HG02981 (cell line): Measurements from ENCODE around the gene OR51M1.
"Not testable (repeated sequence)": the region's sequence is repeated elsewhere in the genome, so short reads cannot be mapped to it uniquely, and the experiment has no call there.

Source experiments
- ATAC-seq: cut with Tn5 transposase; IDR thresholded peaks from one replicate; pipeline ENCODE4 v1.9.1; 2021; ENCODE audit warnings: mild to moderate bottlenecking, moderate library complexity; ENCODE audit not compliant: unreplicated experiment

Gene OR51M1

DNA sequence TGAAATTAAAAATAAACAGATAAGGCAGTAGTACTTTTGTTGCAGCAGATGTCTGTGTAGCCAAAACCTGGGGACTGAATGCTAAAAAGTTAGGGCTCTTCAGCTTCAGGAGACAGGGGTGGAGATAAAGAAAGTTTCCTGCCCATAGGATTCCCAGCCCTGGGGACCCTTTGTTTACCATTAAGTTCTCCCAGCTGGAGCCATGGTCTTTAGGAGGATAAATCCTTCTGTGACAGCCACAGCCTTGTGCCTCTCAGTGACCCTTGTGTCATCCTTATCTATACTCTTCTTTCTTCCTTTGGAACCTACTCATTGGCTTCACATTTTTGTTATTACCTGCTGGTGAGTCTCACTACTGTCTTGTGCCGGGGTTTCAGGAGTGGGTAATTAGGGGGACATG is at the start of gene OR51M1:
Gene OR51M1, plus strand, starts transcription at position 237 of the 400 bp plus-strand sequence. CDS start 5,587 bp downstream, outside the sequence.
- ATAC-seq, result no peak

DNA sequence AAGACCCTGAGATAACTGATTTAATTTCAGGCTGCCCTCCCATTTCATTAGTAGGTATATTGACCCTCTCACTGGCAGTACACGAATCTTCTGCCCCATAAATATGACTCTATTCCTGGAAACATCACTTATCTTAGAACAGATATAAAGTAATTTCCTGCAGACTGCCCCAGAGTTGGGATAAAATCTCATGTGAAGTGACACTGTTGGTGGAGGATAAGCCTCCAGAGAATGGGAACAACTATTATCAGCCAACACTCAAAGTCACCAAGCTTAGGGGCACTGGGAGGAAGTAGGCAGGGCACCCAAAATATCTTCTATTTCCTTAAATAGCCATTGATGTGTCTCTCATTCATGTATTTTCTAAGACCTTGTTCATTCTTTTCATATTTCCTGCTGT is 48.4 kb upstream of the OR51M1 start:
- no peak for ATAC-seq

- no peak for ATAC-seq
Measured at GRCh38 chr11:5336331-5336730, 47.3 kb upstream of the OR51M1 start.

GRCh38 chr11:5337253-5337652 is 46.4 kb upstream of the OR51M1 start:
- ATAC-seq, result not testable (repeated sequence)

GRCh38 chr11:5339771-5340322 is 43.8 kb upstream of the OR51M1 start:
- peak; percentile 72 for ATAC-seq

- ATAC-seq, result no peak
Measured at GRCh38 chr11:5343474-5344335, 39.9 kb upstream of the OR51M1 start, which contains the start of gene OR51B5. Gene OR51B5, minus strand, starts transcription at chr11:5343524. Its CDS starts 0 bp downstream, at chr11:5343524.

- no peak for ATAC-seq
Measured at GRCh38 chr11:5345831-5346230, 37.8 kb upstream of the OR51M1 start.

- ATAC-seq, result no peak
Measured at GRCh38 chr11:5348551-5349194, 34.9 kb upstream of the OR51M1 start.

GRCh38 chr11:5349550-5349949 is 34.1 kb upstream of the OR51M1 start:
- no peak for ATAC-seq

- no peak for ATAC-seq
Measured at GRCh38 chr11:5351208-5351607, 32.4 kb upstream of the OR51M1 start, which contains the start of gene OR51B6. Gene OR51B6, plus strand, starts transcription at chr11:5351508. Its CDS starts 0 bp downstream, at chr11:5351508.

- not testable (repeated sequence) for ATAC-seq
Measured at GRCh38 chr11:5356031-5356430, 27.6 kb upstream of the OR51M1 start.

- ATAC-seq, result no peak
Measured at GRCh38 chr11:5362017-5362625, 21.5 kb upstream of the OR51M1 start.

- ATAC-seq, result no peak
Measured at GRCh38 chr11:5363679-5364078, 19.9 kb upstream of the OR51M1 start.

DNA sequence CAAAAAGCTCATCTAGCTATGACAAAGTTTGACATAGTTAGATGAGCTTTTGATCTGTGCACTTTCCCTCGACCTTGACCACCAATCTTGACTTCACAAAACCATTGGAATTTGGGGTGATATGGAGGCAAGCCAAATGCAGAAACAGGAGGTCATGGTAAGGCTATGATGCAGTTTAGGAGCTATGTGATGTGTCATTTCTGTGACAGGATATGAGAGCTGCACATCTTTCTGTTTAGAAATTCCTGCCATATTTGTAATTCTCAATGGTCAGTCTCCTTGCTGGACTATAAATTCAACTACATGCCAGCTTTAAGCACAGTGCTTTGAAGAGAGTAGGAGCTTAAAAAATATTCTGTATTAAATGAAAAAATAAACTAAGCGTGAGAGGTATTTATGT is 19.4 kb upstream of the OR51M1 start:
- no peak for ATAC-seq

- ATAC-seq, result not testable (repeated sequence)
Measured at GRCh38 chr11:5366365-5366764, 17.2 kb upstream of the OR51M1 start.

- no peak for ATAC-seq
Measured at GRCh38 chr11:5366856-5367255, 16.8 kb upstream of the OR51M1 start.

GRCh38 chr11:5367448-5368074 is 16.1 kb upstream of the OR51M1 start:
- peak; percentile 34 for ATAC-seq

- peak; percentile 44 for ATAC-seq
Measured at GRCh38 chr11:5368502-5369043, 15.0 kb upstream of the OR51M1 start.

- ATAC-seq, result peak; percentile 53
Measured at GRCh38 chr11:5369789-5370188, 13.8 kb upstream of the OR51M1 start.

- peak; percentile 98 for ATAC-seq
Measured at GRCh38 chr11:5380740-5381342, 2.8 kb upstream of the OR51M1 start.
